Spinal cord (tissue), 10 donors: ENCODE results near the gene ZBTB39. TPM values are rescaled to one million over a fixed set of nuclear protein-coding genes. Genes with fewer than 3 reads are reported as not detected.

Experiments used
- DNase-seq, 6 donors: peaks; one replicate each; pipeline versions ENCODE4 v3.0.0 to v3.0.0-alpha.2; 2013 to 2015; ENCODE audit warnings: low spot score in 6 of 6, low read depth in 4 of 6
- H3K27ac ChIP-seq: one replicate; pipeline ENCODE4 v1.5.1; 2013; ENCODE audit warnings: low read depth, low read length, control low read depth
- H3K27me3 ChIP-seq: one replicate; pipeline ENCODE4 v1.6.1; 2013; ENCODE audit warnings: low read length; ENCODE audit not compliant: control insufficient read depth, insufficient read depth
- H3K36me3 ChIP-seq: one replicate; pipeline ENCODE4 v1.6.1; 2013; ENCODE audit warnings: low read length; ENCODE audit not compliant: control insufficient read depth, insufficient read depth
- H3K4me1 ChIP-seq: one replicate; pipeline ENCODE4 v1.6.1; 2013; ENCODE audit warnings: low read length; ENCODE audit not compliant: control insufficient read depth, insufficient read depth
- H3K4me3 ChIP-seq: one replicate; pipeline ENCODE4 v1.5.1; 2013; ENCODE audit warnings: low read depth, low read length, control low read depth
- H3K9me3 ChIP-seq: one replicate; pipeline ENCODE4 v1.6.1; 2013; ENCODE audit warnings: low read length; ENCODE audit not compliant: control insufficient read depth, insufficient read depth
- WGBS: methylation state at CpG from one replicate; pipeline ENCODE4 v1.1.5; 2013; ENCODE audit warnings: missing lambda C conversion rate; ENCODE audit not compliant: insufficient coverage; 5-methylcytosine and 5-hydroxymethylcytosine counted together
- polyA plus RNA-seq, 2 donors: library from polyadenylated mRNA; unstranded; fragments of 120-200 nt; gene quantifications; one replicate each; pipeline ENCODE4 v1.2.1, GENCODE V29; 2013; ENCODE audit not compliant: insufficient read length in 2 of 2
- total RNA-seq, 2 donors: library from RNA; depleted of rRNA in 1 of 2; stranded (reverse); fragments of 120-200 nt in 1 of 2; fragments of >200 nt in 1 of 2; gene quantifications; one replicate each; pipeline versions ENCODE4 v1.2.3 to v1.2.4, GENCODE V29; 2013 to 2014
- donor health status: healthy.

Gene ZBTB39
- total and polyA plus RNA-seq, 4 donors, result 6.6 to 9.8 (median 8.4) TPM

DNA sequence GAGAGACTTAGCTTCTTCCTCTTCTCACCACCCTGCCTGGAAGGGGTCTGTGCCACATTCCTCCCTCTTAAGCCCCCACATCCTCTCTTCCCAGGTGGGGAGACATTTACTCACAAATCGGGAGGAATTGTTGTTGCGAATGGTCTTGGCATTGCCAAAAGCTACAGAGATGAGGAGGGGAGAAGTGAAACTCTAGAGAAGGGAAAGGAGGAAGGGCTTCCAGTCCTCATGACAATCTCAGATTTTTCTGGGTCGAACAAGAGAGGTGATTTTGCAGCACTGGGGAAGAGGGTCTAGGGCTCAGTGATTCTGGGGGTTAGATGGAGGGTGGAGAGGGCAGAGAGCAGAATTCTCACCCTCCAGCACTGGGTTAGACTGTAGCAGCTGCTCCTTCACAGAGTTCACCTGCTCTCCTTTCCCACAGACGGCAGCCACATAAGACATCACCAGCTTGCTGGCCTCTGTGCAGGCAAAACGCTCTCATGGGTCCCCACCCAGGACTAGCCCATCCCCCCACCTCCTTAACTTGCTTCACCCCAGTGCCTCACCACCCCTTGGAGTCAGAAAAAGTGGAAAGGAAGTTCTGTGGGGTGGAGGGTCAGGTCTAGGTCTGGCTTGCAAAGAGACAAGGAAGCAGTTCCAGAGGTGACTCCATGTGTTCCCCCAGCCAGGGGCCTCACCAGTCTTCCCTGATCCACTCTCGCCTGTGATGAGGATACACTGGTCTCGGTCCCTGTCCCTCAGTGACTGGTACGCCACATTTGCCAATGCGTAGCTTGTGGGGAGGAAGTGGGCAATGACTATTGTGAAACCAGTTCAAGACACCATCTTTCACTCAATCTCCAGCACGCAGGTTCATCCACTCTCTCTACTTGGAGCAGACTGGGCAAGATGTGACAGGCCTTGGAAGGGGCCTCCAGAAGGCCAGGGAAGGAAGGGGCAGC, 40.9 kb upstream of the ZBTB39 start:
- 81% methylated on average over 4 of the region's 10 CpGs for WGBS
- no peak overlapping the region for H3K27ac ChIP-seq
- H3K4me3 ChIP-seq, result no peak overlapping the region
- H3K9me3 ChIP-seq, result no peaks in the 10 kb centered on the region
- no peaks in the 10 kb centered on the region for H3K4me1 ChIP-seq
- no peaks in the 10 kb centered on the region for H3K36me3 ChIP-seq
- H3K27me3 ChIP-seq, result no peaks in the 10 kb centered on the region
- DNase-seq, result no peak

DNA sequence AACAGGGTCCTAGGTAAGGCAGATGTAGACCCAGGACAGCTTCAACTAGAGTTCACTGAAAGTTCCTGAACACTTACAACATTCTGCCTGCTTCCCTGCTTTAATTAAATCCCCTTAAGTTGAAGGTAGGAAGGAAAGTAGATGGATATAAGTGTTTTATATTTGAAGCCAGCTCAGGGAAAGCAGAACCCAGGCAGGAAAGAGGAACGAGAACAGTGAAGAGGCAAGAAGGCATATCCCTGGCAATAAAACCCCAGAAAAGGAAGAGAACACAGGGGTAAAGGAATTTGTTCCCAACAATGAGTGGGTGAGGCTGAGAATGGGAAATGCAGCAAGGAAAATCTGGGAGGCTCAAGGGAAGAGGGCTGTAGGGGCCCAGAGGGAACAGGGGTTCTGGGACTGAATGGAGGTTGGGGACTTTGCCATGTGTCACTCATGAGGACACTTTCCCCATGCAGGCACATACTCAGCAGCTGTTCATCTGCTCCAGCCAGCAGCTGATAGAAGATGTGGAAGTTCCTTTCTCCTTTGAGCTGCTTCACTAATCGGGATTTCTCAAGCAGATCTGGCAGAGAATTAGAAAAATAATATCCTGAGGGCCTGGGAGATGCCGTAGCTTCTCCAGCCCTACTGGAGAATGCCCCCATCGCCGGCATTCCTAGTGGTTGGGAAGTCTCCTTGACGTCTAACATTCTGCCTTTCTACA, 39.9 kb upstream of the ZBTB39 start:
- Histone ChIP-seq H3K27me3 (no peaks in the 10 kb centered on the region), H3K9me3 (no peaks in the 10 kb centered on the region), H3K27ac (no peak overlapping the region), H3K36me3 (no peaks in the 10 kb centered on the region), H3K4me1 (no peaks in the 10 kb centered on the region), H3K4me3 (no peak overlapping the region)
- 77% methylated on average over 2 of the region's 6 CpGs for WGBS
- DNase-seq, result no peak

DNA sequence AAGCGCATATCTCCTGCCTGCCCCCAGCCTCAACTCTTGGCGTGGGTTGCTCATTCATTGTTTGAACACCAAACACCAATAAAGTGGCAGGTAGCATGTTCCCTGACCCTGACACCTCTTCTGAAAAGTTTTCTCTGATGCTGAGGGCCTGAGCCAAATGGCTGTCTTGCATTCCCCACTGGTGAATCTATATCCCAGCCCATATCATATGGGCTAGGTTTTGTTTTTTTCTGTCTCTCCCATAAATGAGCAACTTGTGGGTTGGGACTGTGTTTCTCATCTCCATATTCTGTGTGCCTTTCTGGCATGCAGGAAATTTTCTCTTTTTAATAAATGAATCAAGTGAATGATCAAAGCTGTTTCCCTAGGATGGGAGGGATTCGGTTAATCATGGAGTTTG, 38.5 kb upstream of the ZBTB39 start:
- 93% methylated on average over 3 of the region's 3 CpGs for WGBS

DNA sequence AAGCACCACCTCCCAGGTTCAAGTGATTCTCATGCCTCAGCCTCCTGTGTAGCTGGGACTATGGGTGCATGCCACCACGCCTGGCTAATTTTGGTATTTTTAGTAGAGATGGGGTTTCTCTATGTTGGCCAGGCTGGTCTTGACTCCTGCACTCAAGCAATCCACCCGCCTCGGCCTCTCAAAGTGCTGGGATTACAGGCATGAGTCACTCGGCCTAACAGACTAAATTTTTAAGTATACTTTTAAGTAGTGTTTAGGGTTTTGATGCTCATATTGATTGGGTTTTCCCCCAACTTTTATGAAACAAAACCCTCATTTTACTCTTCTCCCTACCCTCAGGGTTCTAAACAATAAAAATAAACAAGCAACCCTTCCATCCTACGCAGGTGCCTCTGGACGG, 38.1 kb upstream of the ZBTB39 start:
- 84% methylated on average over 3 of the region's 6 CpGs for WGBS
- H3K27ac ChIP-seq, result no peak overlapping the region
- H3K4me1 ChIP-seq, result no peaks in the 10 kb centered on the region
- no peaks in the 10 kb centered on the region for H3K27me3 ChIP-seq
- H3K9me3 ChIP-seq, result no peaks in the 10 kb centered on the region
- no peaks in the 10 kb centered on the region for H3K36me3 ChIP-seq
- no peak for DNase-seq
- H3K4me3 ChIP-seq, result no peak overlapping the region

More for the DNA sequence above, 38.5 kb upstream of the ZBTB39 start:
- Histone ChIP-seq H3K36me3 (no peaks in the 10 kb centered on the region), H3K9me3 (no peaks in the 10 kb centered on the region), H3K27me3 (no peaks in the 10 kb centered on the region), H3K4me3 (no peak overlapping the region), H3K27ac (no peak overlapping the region), H3K4me1 (no peaks in the 10 kb centered on the region)
- DNase-seq, result no peak

DNA sequence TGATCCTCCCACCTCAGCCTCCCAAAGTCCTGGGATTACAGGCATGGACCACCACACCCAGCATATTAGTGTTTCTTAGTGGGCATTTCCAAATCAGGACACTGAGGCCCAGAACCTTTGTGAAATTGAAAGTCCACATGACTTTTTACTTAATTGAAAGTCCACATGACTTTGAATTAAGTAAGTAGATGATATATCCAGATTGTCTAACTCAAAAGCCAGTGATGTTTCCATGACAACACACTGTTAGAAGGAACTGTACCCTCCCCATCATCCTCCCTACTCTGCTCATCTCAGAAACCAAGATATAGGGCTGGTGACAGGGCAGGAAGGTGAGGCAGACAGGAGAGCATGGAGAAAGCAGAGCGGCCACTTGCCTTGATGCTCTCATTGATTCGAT, 36.3 kb upstream of the ZBTB39 start:
- no peak for DNase-seq
- H3K4me1 ChIP-seq, result no peaks in the 10 kb centered on the region
- H3K27ac ChIP-seq, result no peak overlapping the region
- H3K27me3 ChIP-seq, result no peaks in the 10 kb centered on the region
- H3K4me3 ChIP-seq, result no peak overlapping the region
- WGBS, result 95% methylated on average over 2 of the region's 2 CpGs
- H3K9me3 ChIP-seq, result no peaks in the 10 kb centered on the region
- no peaks in the 10 kb centered on the region for H3K36me3 ChIP-seq

DNA sequence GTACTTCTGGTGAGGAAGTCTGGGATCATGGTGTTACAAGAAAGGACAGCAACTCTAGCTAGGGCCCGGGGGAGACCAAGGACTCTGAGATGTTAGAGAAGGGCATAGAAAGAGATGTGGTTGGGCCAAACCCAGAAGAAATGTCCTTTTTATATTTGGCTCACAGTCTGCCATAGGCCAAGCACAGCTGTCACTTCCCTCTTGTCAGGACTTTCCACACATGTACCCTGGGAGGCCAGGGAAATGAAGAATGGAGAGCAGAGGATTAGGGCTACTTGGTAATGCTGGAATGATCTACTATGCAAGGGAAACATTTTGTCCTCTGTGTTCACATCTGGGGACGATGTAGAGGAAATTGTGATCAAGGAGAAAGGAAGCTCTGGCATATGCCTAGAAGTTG, 34.4 kb upstream of the ZBTB39 start:
- no peaks in the 10 kb centered on the region for H3K4me1 ChIP-seq
- H3K4me3 ChIP-seq, result no peak overlapping the region
- H3K36me3 ChIP-seq, result no peaks in the 10 kb centered on the region
- H3K9me3 ChIP-seq, result no peaks in the 10 kb centered on the region
- no peak overlapping the region for H3K27ac ChIP-seq
- no CpG with 5 or more reads among the region's 2 CpGs for WGBS
- DNase-seq, result no peak
- no peaks in the 10 kb centered on the region for H3K27me3 ChIP-seq

DNA sequence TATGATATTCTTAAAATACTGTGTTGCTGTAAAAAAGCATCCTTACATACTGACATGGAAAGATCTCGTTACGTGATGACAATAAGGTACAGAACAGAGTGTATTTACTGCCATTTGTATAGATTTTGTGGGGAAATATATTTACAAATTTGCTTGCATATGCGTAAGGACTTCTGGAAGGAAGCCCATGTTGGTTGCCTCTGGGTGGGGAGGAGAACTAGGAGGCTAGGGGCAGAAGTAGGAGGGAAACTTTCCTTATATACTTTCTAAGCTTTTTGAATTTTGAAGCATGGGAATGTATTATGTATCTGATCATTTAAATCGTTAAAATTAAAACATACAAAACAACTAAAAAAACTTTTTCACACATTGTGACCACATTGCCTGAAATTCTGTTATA, 33.9 kb upstream of the ZBTB39 start:
- no peaks in the 10 kb centered on the region for H3K9me3 ChIP-seq
- no peaks in the 10 kb centered on the region for H3K27me3 ChIP-seq
- no peak for DNase-seq
- H3K4me3 ChIP-seq, result no peak overlapping the region
- no peaks in the 10 kb centered on the region for H3K36me3 ChIP-seq
- WGBS, result 90% methylated on average over 2 of the region's 4 CpGs
- H3K27ac ChIP-seq, result no peak overlapping the region
- no peaks in the 10 kb centered on the region for H3K4me1 ChIP-seq

DNA sequence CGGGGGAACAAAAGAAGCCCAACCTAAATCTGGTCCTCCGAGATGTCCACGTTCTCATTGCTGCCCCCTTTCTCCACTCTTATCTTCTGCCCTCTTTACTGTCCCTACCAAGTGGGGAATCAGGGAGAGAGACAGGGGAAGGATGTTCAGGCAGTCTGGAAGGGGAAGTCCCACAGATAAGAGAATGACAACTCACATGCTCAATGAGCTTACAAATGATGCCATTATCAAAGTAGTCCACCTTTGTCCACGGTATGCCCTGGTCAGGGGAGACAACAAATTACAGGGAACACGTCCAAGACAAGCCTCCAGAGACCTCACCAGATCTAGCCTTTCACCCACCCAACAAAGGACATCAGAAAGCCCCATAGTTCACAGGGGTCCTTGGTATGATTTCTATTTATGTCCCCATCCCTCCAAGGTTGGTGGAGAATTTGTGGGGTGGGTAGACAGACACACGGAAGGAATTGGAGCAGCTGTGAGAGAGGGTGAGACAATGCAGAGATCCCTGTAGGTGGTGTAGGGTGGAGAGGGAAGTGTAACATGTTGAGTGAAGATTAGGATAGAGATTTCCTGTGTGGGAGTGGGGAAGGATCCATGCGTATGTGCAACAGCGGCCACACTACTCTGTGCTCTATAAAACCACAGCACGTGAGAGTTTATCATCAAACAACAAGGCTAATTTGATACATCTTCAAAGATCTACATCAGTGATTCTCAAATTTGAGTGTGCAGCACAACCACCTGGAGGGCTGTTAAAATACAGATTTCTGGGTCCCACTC, 32.9 kb upstream of the ZBTB39 start:
- 85% methylated on average over 3 of the region's 9 CpGs for WGBS
- no peaks in the 10 kb centered on the region for H3K4me1 ChIP-seq
- no peak overlapping the region for H3K4me3 ChIP-seq
- H3K27me3 ChIP-seq, result no peaks in the 10 kb centered on the region
- H3K36me3 ChIP-seq, result no peaks in the 10 kb centered on the region
- DNase-seq, result no peak
- no peaks in the 10 kb centered on the region for H3K9me3 ChIP-seq
- no peak overlapping the region for H3K27ac ChIP-seq

DNA sequence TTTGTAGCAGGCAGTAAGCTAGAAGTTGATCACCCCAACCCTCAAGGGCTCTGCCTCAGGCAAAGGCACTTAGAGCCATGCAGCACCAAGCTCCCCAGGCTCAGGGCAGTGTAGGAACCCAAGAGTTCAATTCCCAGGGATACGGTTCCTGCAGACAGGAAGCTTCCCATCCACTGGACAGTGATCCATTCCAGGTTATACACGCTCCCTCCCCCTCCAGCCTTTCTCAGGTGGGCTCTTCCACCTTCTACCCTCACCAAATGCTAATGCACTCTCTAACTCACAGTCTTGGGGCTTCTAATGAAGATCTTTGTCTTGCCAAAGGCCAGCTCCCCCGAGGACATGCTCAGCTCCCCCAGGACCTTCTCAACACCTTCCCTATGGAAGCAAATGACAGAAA, 30.9 kb upstream of the ZBTB39 start:
- 58% methylated on average over 2 of the region's 3 CpGs for WGBS
- no peaks in the 10 kb centered on the region for H3K9me3 ChIP-seq
- no peaks in the 10 kb centered on the region for H3K36me3 ChIP-seq
- H3K4me3 ChIP-seq, result no peak overlapping the region
- no peak overlapping the region for H3K27ac ChIP-seq
- no peaks in the 10 kb centered on the region for H3K27me3 ChIP-seq
- no peaks in the 10 kb centered on the region for H3K4me1 ChIP-seq
- no peak for DNase-seq
